Astrocyte of the spinal cord (primary cell): ENCODE data around the gene PCNP.
"Not testable (repeated sequence)": the region's sequence is repeated elsewhere in the genome, so short reads cannot be mapped to it uniquely, and the experiment has no call there.

Experiments
- DNase-seq: peaks from one replicate; pipeline ENCODE4 v3.0.0; 2011; ENCODE audit warnings: low read depth, low spot score
- H3K4me3 ChIP-seq: 2 replicates; pipeline ENCODE4 v1.5.1; 2011; ENCODE audit warnings: low read depth, mild to moderate bottlenecking, low read length, moderate library complexity
- in situ Hi-C: cut with HindIII; loops from 2 replicates; pipeline ENCODE4 v1.10.0; 2017; ENCODE audit warnings: low sequenced_read_pairs
- TF ChIP-seq, protein P1 (sequence below): IDR thresholded peaks from 2 replicates; pipeline ENCODE4 v1.5.1; 2012; ENCODE audit warnings: low read depth, mild to moderate bottlenecking, low read length, inconsistent platforms

Gene PCNP

DNA sequence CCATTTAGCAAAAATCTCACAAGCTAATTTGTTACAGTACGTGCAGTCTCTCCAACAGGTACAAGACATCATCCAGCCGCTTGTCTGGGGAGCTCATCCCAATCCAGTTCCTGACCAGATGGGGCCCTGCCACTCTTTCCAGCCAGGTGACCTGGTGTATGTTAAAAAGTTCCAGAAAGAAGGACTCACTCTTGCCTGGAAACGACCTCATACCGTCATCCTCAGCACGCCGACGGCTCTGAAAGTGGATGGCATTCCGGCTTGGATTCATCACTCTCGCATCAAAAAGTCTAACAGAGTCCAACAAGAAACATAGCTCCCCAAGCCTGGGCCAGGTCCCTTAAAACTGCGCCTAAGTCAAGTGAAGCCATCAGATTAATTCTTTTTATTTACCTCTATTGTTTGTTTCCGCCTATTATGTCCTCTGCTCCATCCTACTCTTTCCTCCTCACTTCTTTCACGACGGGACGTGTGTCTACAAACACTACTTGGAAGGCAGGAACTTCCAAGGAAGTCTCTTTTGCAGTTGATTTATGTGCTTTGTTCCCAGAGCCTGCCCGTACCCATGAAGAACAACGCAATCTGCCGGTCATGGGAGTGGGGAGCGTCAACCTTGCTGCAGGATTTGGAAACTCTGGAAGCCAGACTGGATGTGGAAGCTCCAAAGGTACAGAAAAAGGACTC lies 65.4 kb downstream of the PCNP start:
- H3K4me3 ChIP-seq, result no peak overlapping the region
- TF ChIP-seq, protein P1, sequence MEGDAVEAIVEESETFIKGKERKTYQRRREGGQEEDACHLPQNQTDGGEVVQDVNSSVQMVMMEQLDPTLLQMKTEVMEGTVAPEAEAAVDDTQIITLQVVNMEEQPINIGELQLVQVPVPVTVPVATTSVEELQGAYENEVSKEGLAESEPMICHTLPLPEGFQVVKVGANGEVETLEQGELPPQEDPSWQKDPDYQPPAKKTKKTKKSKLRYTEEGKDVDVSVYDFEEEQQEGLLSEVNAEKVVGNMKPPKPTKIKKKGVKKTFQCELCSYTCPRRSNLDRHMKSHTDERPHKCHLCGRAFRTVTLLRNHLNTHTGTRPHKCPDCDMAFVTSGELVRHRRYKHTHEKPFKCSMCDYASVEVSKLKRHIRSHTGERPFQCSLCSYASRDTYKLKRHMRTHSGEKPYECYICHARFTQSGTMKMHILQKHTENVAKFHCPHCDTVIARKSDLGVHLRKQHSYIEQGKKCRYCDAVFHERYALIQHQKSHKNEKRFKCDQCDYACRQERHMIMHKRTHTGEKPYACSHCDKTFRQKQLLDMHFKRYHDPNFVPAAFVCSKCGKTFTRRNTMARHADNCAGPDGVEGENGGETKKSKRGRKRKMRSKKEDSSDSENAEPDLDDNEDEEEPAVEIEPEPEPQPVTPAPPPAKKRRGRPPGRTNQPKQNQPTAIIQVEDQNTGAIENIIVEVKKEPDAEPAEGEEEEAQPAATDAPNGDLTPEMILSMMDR, result no peak
- in situ Hi-C loops, result no loop called here
- DNase-seq, result no peak

DNA sequence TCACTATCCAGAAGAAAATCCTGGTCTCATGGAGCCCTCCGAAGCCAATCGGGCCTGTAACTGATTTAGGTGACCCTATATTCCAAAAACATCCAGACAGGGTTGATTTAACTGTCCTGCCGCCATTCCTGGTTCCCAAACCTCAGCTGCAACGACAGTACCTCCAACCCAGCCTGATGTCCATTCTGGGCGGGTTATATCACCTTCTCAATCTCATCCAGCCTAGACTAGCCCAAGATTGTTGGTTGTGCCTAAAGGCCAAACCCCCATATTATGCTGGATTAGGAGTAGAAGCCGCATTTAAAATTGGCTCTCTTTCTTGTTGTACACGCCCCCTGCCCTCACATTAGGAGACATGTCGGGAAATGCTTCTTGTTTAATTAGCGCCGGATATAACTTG lies 66.3 kb downstream of the PCNP start:
- no peak overlapping the region for H3K4me3 ChIP-seq
- TF ChIP-seq, protein P1, result no peak
- in situ Hi-C loops, result no loop called here
- DNase-seq, result no peak

DNA sequence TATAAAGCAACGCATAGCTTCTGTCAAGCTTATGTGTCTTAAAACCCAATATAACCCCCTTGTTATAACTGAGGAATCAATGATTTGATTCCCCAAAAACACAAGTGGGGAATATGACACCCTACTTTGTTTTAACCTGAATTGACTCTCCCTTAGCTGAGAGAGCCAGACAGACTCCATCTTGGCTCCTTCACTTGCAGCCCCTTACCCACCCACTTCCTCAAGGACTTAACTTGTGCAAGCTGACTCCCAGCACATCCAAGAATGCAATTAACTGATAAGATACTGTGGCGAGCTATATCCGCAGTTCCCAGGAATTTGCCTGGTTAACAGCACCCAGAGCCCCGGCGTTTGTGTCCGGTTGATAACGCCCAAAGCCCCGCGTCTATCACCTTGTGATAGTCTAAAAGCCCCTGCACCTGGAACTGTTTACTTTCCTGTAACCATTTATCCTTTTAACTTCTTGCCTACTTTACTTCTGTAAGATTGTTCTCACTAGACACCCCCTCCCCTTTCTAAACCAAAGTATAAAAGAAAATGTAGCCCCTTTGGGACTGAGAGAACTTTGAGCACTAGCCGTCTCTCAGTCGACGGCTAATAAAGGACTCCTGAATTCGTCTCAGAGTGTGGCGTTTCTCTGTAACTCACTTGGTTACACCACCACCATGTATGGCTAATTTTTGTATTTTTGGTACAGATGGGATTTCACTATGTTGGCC lies 67.6 kb downstream of the PCNP start:
- H3K4me3 ChIP-seq, in situ Hi-C loops, DNase-seq: not testable (repeated sequence)

DNA sequence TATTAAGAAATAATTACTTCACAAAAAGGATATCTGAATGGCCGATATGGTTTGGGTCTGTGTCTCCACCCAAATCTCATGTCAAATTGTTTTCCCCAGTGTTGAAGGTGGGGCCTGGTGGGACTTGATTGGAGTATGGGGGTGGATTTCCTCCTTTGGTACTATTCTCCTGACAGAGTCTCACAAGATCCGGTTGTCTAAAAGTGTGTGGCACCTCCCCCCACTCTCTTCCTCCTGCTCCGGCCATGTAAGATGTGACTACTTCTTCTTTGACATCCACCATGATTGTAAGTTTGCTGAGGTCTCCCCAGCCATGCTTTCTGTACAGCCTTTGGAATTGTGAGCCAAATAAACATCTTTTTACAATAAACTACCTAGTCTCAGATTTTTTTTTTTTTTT lies 68.5 kb downstream of the PCNP start:
- TF ChIP-seq, protein P1, result no peak
- no peak overlapping the region for H3K4me3 ChIP-seq
- DNase-seq, result no peak
- in situ Hi-C loops, result no loop called here

DNA sequence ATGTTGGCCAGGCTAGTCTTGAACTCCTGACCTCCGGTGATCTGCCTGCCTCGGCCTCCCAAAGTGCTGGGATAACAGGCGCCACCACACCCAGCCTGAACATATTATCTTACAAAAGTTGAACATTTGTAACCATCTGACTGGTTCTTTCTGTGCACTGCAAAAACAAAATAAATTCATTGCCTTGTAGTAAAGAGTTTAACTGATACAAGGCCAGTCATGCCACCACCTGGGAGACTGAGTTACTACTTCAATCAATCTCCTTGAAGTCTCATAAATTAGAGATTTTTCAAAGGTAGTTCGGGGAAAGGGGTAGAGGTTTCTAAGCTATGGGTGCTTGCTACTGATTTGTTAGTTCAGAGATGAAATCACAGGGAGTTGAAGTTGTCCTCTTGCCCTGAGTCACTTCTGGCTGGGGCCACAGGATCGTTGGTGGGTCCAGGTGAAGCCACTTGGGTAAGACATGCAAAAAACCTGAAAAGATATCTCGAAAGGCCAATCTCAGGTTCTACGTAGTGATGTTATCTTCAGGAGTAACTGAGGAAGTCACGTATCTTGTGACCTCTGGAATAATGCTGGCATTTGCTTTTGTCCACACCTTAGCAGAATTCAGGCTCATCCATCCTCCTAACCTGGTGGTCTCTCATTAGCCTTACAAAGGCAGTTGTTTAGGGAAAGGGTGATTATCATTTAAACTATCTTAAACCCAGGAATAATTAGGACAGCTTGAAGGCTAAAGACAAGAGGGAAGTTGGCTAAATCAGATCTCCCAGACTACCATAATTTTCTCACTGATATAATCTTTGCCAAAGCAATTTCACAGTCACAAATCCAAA lies 69.2 kb downstream of the PCNP start:
- DNase-seq, result no peak
- no peak overlapping the region for H3K4me3 ChIP-seq
- TF ChIP-seq, protein P1, result no peak
- in situ Hi-C loops, result no loop called here
